K562 (cell line): ENCODE measurements around the gene BTBD2. TPM values are rescaled to one million over a fixed set of nuclear protein-coding genes. Genes with fewer than 3 reads are reported as not detected.
A peak's percentile ranks its signal among the peaks of the same experiment; 100 is the strongest.

ENCODE experiments used
- AFF1 ChIP-seq, 2 experiments: fragments of 450-650 bp; IDR thresholded peaks; 2 replicates each; pipeline ENCODE4 v1.6.1; 2018; ENCODE audit warnings: mild to moderate bottlenecking in 2 of 2, low read depth in 1 of 2; ENCODE audit not compliant: partially characterized antibody in 2 of 2
- ATF2 ChIP-seq: sonication (generic); formaldehyde crosslinking; IDR thresholded peaks from 2 replicates; pipeline ENCODE4 v1.8.1; 2022; ENCODE audit warnings: missing genetic modification reagents
- FIP1L1 ChIP-seq: fragments of 200-400 bp; formaldehyde crosslinking; IDR thresholded peaks from 2 replicates; pipeline ENCODE4 v1.6.1; 2018; ENCODE audit warnings: mild to moderate bottlenecking, low read depth, low read length; ENCODE audit not compliant: poor library complexity, severe bottlenecking
- GABPB1 ChIP-seq: sonication (generic); formaldehyde crosslinking; IDR thresholded peaks from 2 replicates; pipeline ENCODE4 v1.8.0; 2022; ENCODE audit warnings: mild to moderate bottlenecking, missing genetic modification reagents
- JUNB ChIP-seq: fragments of 450-650 bp; formaldehyde crosslinking; conservative IDR thresholded peaks from 2 replicates; pipeline ENCODE4 v1.4.0; 2020; ENCODE audit warnings: mild to moderate bottlenecking
- KLF16 ChIP-seq: IDR thresholded peaks from 2 replicates; pipeline ENCODE4 v1.6.1; 2016; ENCODE audit warnings: antibody characterized with exemption
- MEIS2 ChIP-seq: fragments of 450-650 bp; IDR thresholded peaks from 2 replicates; pipeline ENCODE4 v1.6.1; 2014; ENCODE audit warnings: mild to moderate bottlenecking; ENCODE audit not compliant: partially characterized antibody
- NR2C1 ChIP-seq, 2 experiments: fragments of 450-650 bp; IDR thresholded peaks; 2 replicates each; pipeline ENCODE4 v1.6.1; 2017; ENCODE audit warnings: mild to moderate bottlenecking in 2 of 2, antibody characterized with exemption in 1 of 2, inconsistent platforms in 1 of 2, missing compliant biosample characterization in 1 of 2, missing genetic modification characterization in 1 of 2
- PHB2 ChIP-seq: fragments of 450-650 bp; IDR thresholded peaks from 2 replicates; pipeline ENCODE4 v1.6.1; 2017; ENCODE audit warnings: low read depth
- RBFOX2 ChIP-seq: fragments of 200-400 bp; formaldehyde crosslinking; IDR thresholded peaks from 2 replicates; pipeline ENCODE4 v1.6.1; 2017; ENCODE audit warnings: low read depth, mild to moderate bottlenecking, low read length, moderate library complexity
- ZBTB7A ChIP-seq: IDR thresholded peaks from 2 replicates; pipeline ENCODE4 v1.6.1; 2011; ENCODE audit warnings: low read depth, mild to moderate bottlenecking, low read length, moderate library complexity, borderline replicate concordance; ENCODE audit not compliant: control insufficient read depth
- ZFP1 ChIP-seq: fragments of 450-650 bp; formaldehyde crosslinking; IDR thresholded peaks from 2 replicates; pipeline ENCODE4 v1.4.0; 2020; ENCODE audit warnings: mild to moderate bottlenecking, mixed read lengths
- ZKSCAN3 ChIP-seq: fragments of 250-450 bp; sonication (Bioruptor Pico); IDR thresholded peaks from 2 replicates; pipeline ENCODE4 v1.4.0; 2020
- ZNF41 ChIP-seq: fragments of 250-450 bp; sonication (Bioruptor Pico); conservative IDR thresholded peaks from 2 replicates; pipeline ENCODE4 v1.4.0; 2020; ENCODE audit warnings: mild to moderate bottlenecking
- polyA plus RNA-seq, 8 experiments: library from polyadenylated mRNA; depleted of rRNA in 4 of 8; stranded (reverse) in 5 of 8; unstranded in 3 of 8; fragments of >200 nt; fragmentation: Nextera tagmentation in 2 of 8; fragmentation: Illumina TruSeq in 1 of 8; extraction: Ambion mirVana in 2 of 8; extraction: Trizol in 1 of 8; gene quantifications; 2 replicates each; pipeline versions ENCODE4 v1.2.1 to v1.2.3, GENCODE V29; 2011 to 2014; ENCODE audit warnings: inconsistent platforms in 1 of 8, missing spikeins in 1 of 8
- total RNA-seq, 7 experiments: library from RNA; depleted of rRNA in 6 of 7; stranded (reverse); fragments of >200 nt in 6 of 7; fragmentation: Illumina TruSeq in 2 of 7; extraction: Trizol in 2 of 7; gene quantifications; 2 replicates each; pipeline versions ENCODE4 v1.2.1 to v1.2.3, GENCODE V29; 2011 to 2021; ENCODE audit warnings: low replicate concordance in 1 of 7
- TF ChIP-seq, protein P1 (sequence below), 2 experiments: fragments of 450-650 bp; IDR thresholded peaks; 2 replicates each; pipeline ENCODE4 v1.6.1; 2016
- TF ChIP-seq, protein P2 (sequence below): IDR thresholded peaks from 3 replicates; pipeline ENCODE4 v1.6.1; 2011; ENCODE audit warnings: borderline replicate concordance, mild to moderate bottlenecking, moderate library complexity; ENCODE audit not compliant: insufficient read length; ENCODE audit errors: extremely low read depth
- TF ChIP-seq, protein P3 (sequence below): sonication (generic); formaldehyde crosslinking; IDR thresholded peaks from 2 replicates; pipeline ENCODE4 v1.8.0; 2022; ENCODE audit warnings: missing genetic modification reagents, mild to moderate bottlenecking, moderate library complexity, borderline replicate concordance

The BTBD2 gene
- total and polyA plus RNA-seq, 9 of the 15 experiments (the other 6 are each of a cell fraction or from before 2014, with no cell fraction given): 0.10 to 15.6 (median 6.9) TPM

- no peak for TF ChIP-seq AFF1 (IDR thresholded peaks at IDR 0.05; ENCODE audit: low read depth in 1 of 2, partially characterized antibody in 2 of 2)
- TF ChIP-seq KLF16: no peak
- TF ChIP-seq ZBTB7A: no peak
- TF ChIP-seq, protein P1, sequence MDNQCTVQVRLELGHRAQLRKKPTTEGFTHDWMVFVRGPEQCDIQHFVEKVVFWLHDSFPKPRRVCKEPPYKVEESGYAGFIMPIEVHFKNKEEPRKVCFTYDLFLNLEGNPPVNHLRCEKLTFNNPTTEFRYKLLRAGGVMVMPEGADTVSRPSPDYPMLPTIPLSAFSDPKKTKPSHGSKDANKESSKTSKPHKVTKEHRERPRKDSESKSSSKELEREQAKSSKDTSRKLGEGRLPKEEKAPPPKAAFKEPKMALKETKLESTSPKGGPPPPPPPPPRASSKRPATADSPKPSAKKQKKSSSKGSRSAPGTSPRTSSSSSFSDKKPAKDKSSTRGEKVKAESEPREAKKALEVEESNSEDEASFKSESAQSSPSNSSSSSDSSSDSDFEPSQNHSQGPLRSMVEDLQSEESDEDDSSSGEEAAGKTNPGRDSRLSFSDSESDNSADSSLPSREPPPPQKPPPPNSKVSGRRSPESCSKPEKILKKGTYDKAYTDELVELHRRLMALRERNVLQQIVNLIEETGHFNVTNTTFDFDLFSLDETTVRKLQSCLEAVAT (IDR thresholded peaks at IDR 0.05): 0 out of 4 replicates have a peak, but pooled peaks of 1 of the 2 experiments have one; percentile 15
- TF ChIP-seq PHB2: peak; percentile 37; the same call in 1 of the 2 replicates
- no peak for TF ChIP-seq FIP1L1
- TF ChIP-seq, protein P2, sequence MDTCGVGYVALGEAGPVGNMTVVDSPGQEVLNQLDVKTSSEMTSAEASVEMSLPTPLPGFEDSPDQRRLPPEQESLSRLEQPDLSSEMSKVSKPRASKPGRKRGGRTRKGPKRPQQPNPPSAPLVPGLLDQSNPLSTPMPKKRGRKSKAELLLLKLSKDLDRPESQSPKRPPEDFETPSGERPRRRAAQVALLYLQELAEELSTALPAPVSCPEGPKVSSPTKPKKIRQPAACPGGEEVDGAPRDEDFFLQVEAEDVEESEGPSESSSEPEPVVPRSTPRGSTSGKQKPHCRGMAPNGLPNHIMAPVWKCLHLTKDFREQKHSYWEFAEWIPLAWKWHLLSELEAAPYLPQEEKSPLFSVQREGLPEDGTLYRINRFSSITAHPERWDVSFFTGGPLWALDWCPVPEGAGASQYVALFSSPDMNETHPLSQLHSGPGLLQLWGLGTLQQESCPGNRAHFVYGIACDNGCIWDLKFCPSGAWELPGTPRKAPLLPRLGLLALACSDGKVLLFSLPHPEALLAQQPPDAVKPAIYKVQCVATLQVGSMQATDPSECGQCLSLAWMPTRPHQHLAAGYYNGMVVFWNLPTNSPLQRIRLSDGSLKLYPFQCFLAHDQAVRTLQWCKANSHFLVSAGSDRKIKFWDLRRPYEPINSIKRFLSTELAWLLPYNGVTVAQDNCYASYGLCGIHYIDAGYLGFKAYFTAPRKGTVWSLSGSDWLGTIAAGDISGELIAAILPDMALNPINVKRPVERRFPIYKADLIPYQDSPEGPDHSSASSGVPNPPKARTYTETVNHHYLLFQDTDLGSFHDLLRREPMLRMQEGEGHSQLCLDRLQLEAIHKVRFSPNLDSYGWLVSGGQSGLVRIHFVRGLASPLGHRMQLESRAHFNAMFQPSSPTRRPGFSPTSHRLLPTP: no peak
- TF ChIP-seq NR2C1 (IDR thresholded peaks at IDR 0.05): no peak
- TF ChIP-seq NR2C1 (tag; IDR thresholded peaks at IDR 0.05): no peak
- TF ChIP-seq MEIS2: no peak
- TF ChIP-seq ZKSCAN3: no peak
- no peak for TF ChIP-seq GABPB1 (CRISPR knock-in tag)
- no peak for TF ChIP-seq ATF2 (CRISPR knock-in tag)
- no peak for TF ChIP-seq JUNB (CRISPR knock-in tag)
- TF ChIP-seq ZFP1: no peak
- TF ChIP-seq RBFOX2: no peak
- TF ChIP-seq ZNF41 (CRISPR knock-in tag): no peak
- TF ChIP-seq, protein P3, sequence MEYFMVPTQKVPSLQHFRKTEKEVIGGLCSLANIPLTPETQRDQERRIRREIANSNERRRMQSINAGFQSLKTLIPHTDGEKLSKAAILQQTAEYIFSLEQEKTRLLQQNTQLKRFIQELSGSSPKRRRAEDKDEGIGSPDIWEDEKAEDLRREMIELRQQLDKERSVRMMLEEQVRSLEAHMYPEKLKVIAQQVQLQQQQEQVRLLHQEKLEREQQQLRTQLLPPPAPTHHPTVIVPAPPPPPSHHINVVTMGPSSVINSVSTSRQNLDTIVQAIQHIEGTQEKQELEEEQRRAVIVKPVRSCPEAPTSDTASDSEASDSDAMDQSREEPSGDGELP (CRISPR knock-in tag): no peak
These were observed 79.1 kb downstream of the BTBD2 start (continued) for GRCh38 chr19:1936430-1936829.
